Colonic mucosa (tissue), 4 donors: ENCODE data around the gene SLX9. TPM values are rescaled to one million over a fixed set of nuclear protein-coding genes. Genes with fewer than 3 reads are reported as not detected.

Experiments
- DNase-seq: peaks from one replicate; pipeline ENCODE4 v3.0.0-alpha.2; 2020
- H3K27ac ChIP-seq: fragments of 200-600 bp; one replicate; pipeline ENCODE4 v1.8.0; 2021
- H3K27me3 ChIP-seq: fragments of 200-600 bp; one replicate; pipeline ENCODE4 v1.8.0; 2021
- H3K36me3 ChIP-seq: fragments of 200-600 bp; one replicate; pipeline ENCODE4 v1.8.0; 2021
- H3K4me1 ChIP-seq: fragments of 200-600 bp; one replicate; pipeline ENCODE4 v1.8.0; 2021; ENCODE audit warnings: mild to moderate bottlenecking
- H3K4me3 ChIP-seq: fragments of 200-600 bp; one replicate; pipeline ENCODE4 v1.8.0; 2021
- H3K9ac ChIP-seq, 2 donors: one replicate each; pipeline ENCODE4 v1.7.0; 2013; ENCODE audit warnings: control low read depth in 2 of 2, low read depth in 2 of 2, low read length in 2 of 2
- H3K9me3 ChIP-seq: fragments of 200-600 bp; one replicate; pipeline ENCODE4 v1.8.0; 2021
- intact Hi-C: fragments of 100-400 bp; cut with DNase I; formaldehyde crosslinking; loops from one replicate; pipeline ENCODE4 v1.14.1; 2022
- total RNA-seq, 2 donors: library from RNA; stranded (reverse); fragmentation: NEBNext Ultra II Directional in 1 of 2; extraction: Animal tissue kit (Norgen Biotek cat#: 25700) in 1 of 2; gene quantifications; one replicate each; pipeline ENCODE4 v1.2.1, GENCODE V29; 2021
- TF ChIP-seq, protein P1 (sequence below): fragments of 200-600 bp; IDR thresholded peaks from one replicate; pipeline ENCODE4 v1.8.0; 2022; ENCODE audit warnings: antibody characterized with exemption, mild to moderate bottlenecking
- donor health status: healthy.
- donor health status: DM: no; HTN: no; CAD: no.
- donor health status: DM: no; HTN: no; CAD: no.

SLX9 gene
- total RNA-seq, 2 donors from 2014 or later, result 30.6 to 50.1 TPM

DNA sequence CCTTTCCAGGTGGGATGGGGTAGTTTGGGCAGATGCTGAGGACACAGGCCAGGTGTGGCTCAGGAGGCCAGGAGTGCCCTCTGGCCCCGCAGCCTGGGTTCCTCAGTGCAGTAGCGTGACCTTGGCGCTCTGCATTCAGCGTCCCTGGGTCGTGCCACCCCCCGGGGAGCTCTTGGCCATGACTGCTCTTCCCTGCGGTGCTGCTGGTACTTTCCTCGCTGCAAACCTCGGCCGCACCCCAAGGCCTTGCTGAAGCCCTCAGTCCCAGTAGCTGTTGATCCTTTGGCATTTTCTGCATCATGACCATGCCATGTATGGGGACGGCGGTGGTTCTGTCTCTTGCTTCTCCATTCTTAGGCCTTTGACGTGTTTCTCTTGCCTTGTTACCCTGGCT lies 13.8 kb downstream of the SLX9 start:
- DNase-seq, result no peak
- no peaks in the 10 kb centered on the region for H3K27me3 ChIP-seq
- H3K9ac ChIP-seq, result no peak overlapping the region
- H3K9me3 ChIP-seq, result no peaks in the 10 kb centered on the region
- peaks cover 6% of the 10 kb centered on the region for H3K4me1 ChIP-seq
- TF ChIP-seq, protein P1, sequence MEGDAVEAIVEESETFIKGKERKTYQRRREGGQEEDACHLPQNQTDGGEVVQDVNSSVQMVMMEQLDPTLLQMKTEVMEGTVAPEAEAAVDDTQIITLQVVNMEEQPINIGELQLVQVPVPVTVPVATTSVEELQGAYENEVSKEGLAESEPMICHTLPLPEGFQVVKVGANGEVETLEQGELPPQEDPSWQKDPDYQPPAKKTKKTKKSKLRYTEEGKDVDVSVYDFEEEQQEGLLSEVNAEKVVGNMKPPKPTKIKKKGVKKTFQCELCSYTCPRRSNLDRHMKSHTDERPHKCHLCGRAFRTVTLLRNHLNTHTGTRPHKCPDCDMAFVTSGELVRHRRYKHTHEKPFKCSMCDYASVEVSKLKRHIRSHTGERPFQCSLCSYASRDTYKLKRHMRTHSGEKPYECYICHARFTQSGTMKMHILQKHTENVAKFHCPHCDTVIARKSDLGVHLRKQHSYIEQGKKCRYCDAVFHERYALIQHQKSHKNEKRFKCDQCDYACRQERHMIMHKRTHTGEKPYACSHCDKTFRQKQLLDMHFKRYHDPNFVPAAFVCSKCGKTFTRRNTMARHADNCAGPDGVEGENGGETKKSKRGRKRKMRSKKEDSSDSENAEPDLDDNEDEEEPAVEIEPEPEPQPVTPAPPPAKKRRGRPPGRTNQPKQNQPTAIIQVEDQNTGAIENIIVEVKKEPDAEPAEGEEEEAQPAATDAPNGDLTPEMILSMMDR, result no peak
- no peak overlapping the region for H3K27ac ChIP-seq
- intact Hi-C loops, result no loop called here
- H3K36me3 ChIP-seq, result no peaks in the 10 kb centered on the region
- H3K4me3 ChIP-seq, result no peak overlapping the region

- H3K36me3 ChIP-seq, result no peaks in the 10 kb centered on the region
- intact Hi-C loops, result no loop called here
- peaks cover 6% of the 10 kb centered on the region for H3K4me1 ChIP-seq
Measured at GRCh38 chr21:44954281-44954771, 14.5 kb downstream of the SLX9 start.

GRCh38 chr21:44955141-44955797 lies 15.4 kb downstream of the SLX9 start:
- no peak overlapping the region for H3K27ac ChIP-seq
- H3K9me3 ChIP-seq, result no peaks in the 10 kb centered on the region
- no peak overlapping the region for H3K9ac ChIP-seq
- intact Hi-C loops, result no loop called here
- H3K4me1 ChIP-seq, result no peaks in the 10 kb centered on the region
- DNase-seq, result no peak
- no peaks in the 10 kb centered on the region for H3K36me3 ChIP-seq
- no peaks in the 10 kb centered on the region for H3K27me3 ChIP-seq
- H3K4me3 ChIP-seq, result no peak overlapping the region
- TF ChIP-seq, protein P1, result no peak

More at GRCh38 chr21:44954281-44954771, 14.5 kb downstream of the SLX9 start:
- no peaks in the 10 kb centered on the region for H3K27me3 ChIP-seq
- H3K9me3 ChIP-seq, result no peaks in the 10 kb centered on the region
- no peak overlapping the region for H3K9ac ChIP-seq
- no peak overlapping the region for H3K4me3 ChIP-seq
- DNase-seq, result no peak
- H3K27ac ChIP-seq, result no peak overlapping the region
- TF ChIP-seq, protein P1, result no peak

DNA sequence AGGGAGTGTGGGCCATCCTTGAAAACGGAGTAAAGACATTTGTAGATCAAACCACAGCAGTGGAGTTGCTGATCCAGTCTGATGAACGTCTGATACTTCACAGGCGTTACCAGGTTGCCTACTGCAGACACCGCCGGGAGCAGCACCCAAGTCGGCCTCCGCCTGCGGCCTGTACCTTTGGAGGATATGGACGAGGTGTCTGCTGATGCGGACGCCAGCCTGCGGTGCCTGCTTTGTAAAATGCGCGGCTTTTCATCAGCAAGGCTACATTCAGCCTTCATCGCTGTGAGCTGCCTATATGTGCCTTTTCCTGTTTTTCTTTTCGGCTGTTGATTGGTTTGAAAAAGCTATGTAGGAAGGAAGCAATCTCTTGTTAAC lies 16.0 kb downstream of the SLX9 start:
- H3K4me3 ChIP-seq, result no peak overlapping the region
- no peaks in the 10 kb centered on the region for H3K36me3 ChIP-seq
- no peaks in the 10 kb centered on the region for H3K27me3 ChIP-seq
- H3K9ac ChIP-seq, result no peak overlapping the region
- TF ChIP-seq, protein P1, result no peak
- H3K27ac ChIP-seq, result no peak overlapping the region
- intact Hi-C loops, result no loop called here
- H3K9me3 ChIP-seq, result no peaks in the 10 kb centered on the region
- no peaks in the 10 kb centered on the region for H3K4me1 ChIP-seq
- DNase-seq, result no peak

- Histone ChIP-seq H3K27ac (no peak overlapping the region), H3K36me3 (no peaks in the 10 kb centered on the region), H3K4me1 (no peaks in the 10 kb centered on the region), H3K9ac (no peak overlapping the region), H3K9me3 (no peaks in the 10 kb centered on the region), H3K4me3 (no peak overlapping the region), H3K27me3 (no peaks in the 10 kb centered on the region)
- DNase-seq, result no peak
- TF ChIP-seq, protein P1, result no peak
- intact Hi-C loops, result no loop called here
Measured at GRCh38 chr21:44956356-44957046, 16.7 kb downstream of the SLX9 start.
